Retinal pigment epithelial cell (primary cell): Measurements from ENCODE around the gene SLC38A11.

Source experiments
- DNase-seq: peaks from one replicate; pipeline ENCODE4 v3.0.0-alpha.2; 2010; ENCODE audit warnings: low read depth
- H3K4me3 ChIP-seq: 2 replicates; pipeline ENCODE4 v1.5.1; 2011; ENCODE audit warnings: mild to moderate bottlenecking, low read length, control low read depth, moderate library complexity
- CTCF ChIP-seq: conservative IDR thresholded peaks from 2 replicates; pipeline ENCODE4 v1.5.1; 2011; ENCODE audit warnings: low read depth, low read length, control low read depth, inconsistent platforms

SLC38A11 gene

GRCh38 chr2:164887434-164888144, 67.7 kb downstream of the SLC38A11 start:
- no peak overlapping the region for H3K4me3 ChIP-seq
- no peak for DNase-seq
- no peak for TF ChIP-seq CTCF

GRCh38 chr2:164882276-164882675, 73.0 kb downstream of the SLC38A11 start:
- DNase-seq: no peak
- H3K4me3 ChIP-seq: no peak overlapping the region
- TF ChIP-seq CTCF: no peak

- no peak for TF ChIP-seq CTCF
- no peak for DNase-seq
These were observed 73.8 kb downstream of the SLC38A11 start for GRCh38 chr2:164881524-164881923.

GRCh38 chr2:164879901-164880535, 75.3 kb downstream of the SLC38A11 start:
- no peak for DNase-seq
- no peak for TF ChIP-seq CTCF
- no peak overlapping the region for H3K4me3 ChIP-seq

More at GRCh38 chr2:164881524-164881923, 73.8 kb downstream of the SLC38A11 start:
- H3K4me3 ChIP-seq: no peak overlapping the region

GRCh38 chr2:164877927-164878326, 77.4 kb downstream of the SLC38A11 start:
- DNase-seq: no peak
- H3K4me3 ChIP-seq: no peak overlapping the region
- TF ChIP-seq CTCF: no peak

GRCh38 chr2:164877169-164877568, 78.2 kb downstream of the SLC38A11 start:
- no peak for DNase-seq
- TF ChIP-seq CTCF: no peak
- H3K4me3 ChIP-seq: no peak overlapping the region
